Left forelimb (tissue), 1 donor: Measurements from ENCODE around the gene NOL4.

Source experiments
- DNase-seq: peaks from one replicate; pipeline ENCODE4 v3.0.0-alpha.2; 2018; ENCODE audit warnings: low spot score

The NOL4 gene

GRCh38 chr18:34189656-34190435 is 34.9 kb downstream of the NOL4 start:
- DNase-seq: no peak
